22Rv1 (cell line): ENCODE data around the gene ANKRD33B.

ENCODE experiments used
- CTCF ChIP-seq: fragments of 450-650 bp; IDR thresholded peaks from 2 replicates; pipeline ENCODE4 v1.5.1; 2017; ENCODE audit warnings: mild to moderate bottlenecking
- ZFX ChIP-seq: fragments of 450-650 bp; IDR thresholded peaks from 2 replicates; pipeline ENCODE4 v1.6.1; 2017; ENCODE audit warnings: antibody characterized with exemption, borderline replicate concordance

GRCh38 chr5:10596310-10596703, 32.4 kb downstream of the ANKRD33B start:
- TF ChIP-seq CTCF (no peak), ZFX (no peak)
